A673 (cell line): ENCODE measurements around the gene CCDC12. TPM values are rescaled to one million over a fixed set of nuclear protein-coding genes. Genes with fewer than 3 reads are reported as not detected.

ENCODE experiments used
- BruUV-seq: library from RNA; stranded (reverse); fragments of 400-500 nt; replicated peaks from 2 replicates; lab custom pipeline; 2021; lab: Mats Ljungman, UMichigan
- CTCF ChIA-PET: fragments of 300-600 bp; sonication (Branson Sonifier 250); formaldehyde crosslinking; loops from one replicate; lab custom pipeline; 2022; ENCODE audit warnings: antibody characterized with exemption; lab: Charles Lee
- POLR2A ChIA-PET: fragments of 300-600 bp; sonication (Branson Sonifier 250); formaldehyde crosslinking; loops from one replicate; lab custom pipeline; 2022; ENCODE audit warnings: antibody characterized with exemption; ENCODE audit not compliant: low non-redundant PET; lab: Charles Lee
- DNase-seq: peaks from one replicate; pipeline ENCODE4 v3.0.0-alpha.2; 2015; ENCODE audit warnings: low spot score
- H3K27ac ChIP-seq: fragments of 200-600 bp; sonication (generic); 2 replicates; pipeline ENCODE4 v1.5.1; 2016; ENCODE audit warnings: mixed run types, low read depth, mild to moderate bottlenecking, mixed read lengths, antibody characterized with exemption, low read length; ENCODE audit not compliant: poor library complexity, severe bottlenecking
- H3K27me3 ChIP-seq: fragments of 200-600 bp; sonication (generic); replicated peaks from 2 replicates; pipeline ENCODE4 v1.6.1; 2017; ENCODE audit warnings: mixed run types, low read depth, mild to moderate bottlenecking, mixed read lengths, antibody characterized with exemption, low read length; ENCODE audit not compliant: insufficient read depth, poor library complexity
- H3K36me3 ChIP-seq: fragments of 200-600 bp; sonication (generic); 2 replicates; pipeline ENCODE4 v1.6.1; 2016; ENCODE audit warnings: mixed run types, mild to moderate bottlenecking, mixed read lengths, antibody characterized with exemption, low read length; ENCODE audit not compliant: insufficient read depth, poor library complexity, severe bottlenecking
- H3K4me1 ChIP-seq: fragments of 200-600 bp; sonication (generic); 2 replicates; pipeline ENCODE4 v1.6.1; 2017; ENCODE audit warnings: mixed run types, mild to moderate bottlenecking, mixed read lengths, antibody characterized with exemption, low read length; ENCODE audit not compliant: insufficient read depth, poor library complexity, severe bottlenecking
- H3K4me3 ChIP-seq: fragments of 200-600 bp; sonication (generic); 2 replicates; pipeline ENCODE4 v1.5.1; 2016; ENCODE audit warnings: low read depth, mixed run types, mild to moderate bottlenecking, mixed read lengths, low read length; ENCODE audit not compliant: poor library complexity, severe bottlenecking
- H3K9me3 ChIP-seq: fragments of 200-600 bp; sonication (generic); 2 replicates; pipeline ENCODE4 v1.6.1; 2016; ENCODE audit warnings: mixed run types, low read depth, mild to moderate bottlenecking, mixed read lengths, antibody characterized with exemption, low read length; ENCODE audit not compliant: poor library complexity, severe bottlenecking
- CTCF ChIP-seq: fragments of 300-800, 200-600 bp; sonication (generic); conservative IDR thresholded peaks from 2 replicates; pipeline ENCODE4 v1.5.1; 2017; ENCODE audit warnings: low read depth, mild to moderate bottlenecking, antibody characterized with exemption, low read length, moderate library complexity, mixed read lengths
- EZH2 ChIP-seq: fragments of 200-600 bp; sonication (generic); IDR thresholded peaks from 2 replicates; pipeline ENCODE4 v1.6.1; 2017; ENCODE audit warnings: borderline replicate concordance, low read depth, mild to moderate bottlenecking, mixed read lengths, antibody characterized with exemption, low read length; ENCODE audit not compliant: poor library complexity, severe bottlenecking
- intact Hi-C: fragments of 100-400 bp; cut with micrococcal nuclease; formaldehyde crosslinking; loops from one replicate; pipeline ENCODE4 v1.10.0; 2022; ENCODE audit not compliant: unreplicated experiment
- total RNA-seq: library from RNA; stranded (reverse); gene quantifications from 2 replicates; pipeline ENCODE4 v1.2.3, GENCODE V29; 2021

Gene CCDC12
- total RNA-seq, 1 experiment from 2014 or later = 28.2 TPM

- no peak overlapping the region for H3K4me3 ChIP-seq
- POLR2A ChIA-PET = no interaction called here
- peaks cover 3% of the 10 kb centered on the region for H3K36me3 ChIP-seq
- intact Hi-C loops = no loop called here
- BruUV-seq = no TSS peak
- TF ChIP-seq EZH2 (no peak), CTCF (no peak)
- no peaks in the 10 kb centered on the region for H3K9me3 ChIP-seq
- DNase-seq = no peak
- CTCF ChIA-PET = no interaction called here
- H3K4me1 ChIP-seq = peaks cover 5% of the 10 kb centered on the region
- no peak overlapping the region for H3K27ac ChIP-seq
- no peaks in the 10 kb centered on the region for H3K27me3 ChIP-seq
Observed at GRCh38 chr3:46930166-46930944, 46.2 kb downstream of the CCDC12 start.

DNA sequence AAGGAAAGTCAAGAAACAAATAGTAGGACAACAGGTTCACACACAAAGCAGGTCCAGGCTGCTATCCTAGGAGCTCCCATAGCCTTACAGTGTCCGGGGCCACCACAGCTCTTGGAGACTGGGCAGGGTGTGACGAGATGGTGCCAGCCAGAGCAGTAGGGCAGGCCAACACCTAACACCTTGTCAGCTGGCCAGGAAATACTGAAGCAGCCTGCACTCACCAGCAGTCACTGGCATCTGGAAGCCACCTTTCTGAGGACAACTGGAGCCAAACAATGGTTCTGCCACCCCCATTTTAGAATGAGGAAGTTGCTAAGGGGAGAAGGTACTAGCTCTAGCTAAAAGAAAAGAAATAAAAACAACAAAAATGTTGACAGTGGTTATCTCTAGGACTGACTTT, 47.2 kb downstream of the CCDC12 start:
- no peaks in the 10 kb centered on the region for H3K9me3 ChIP-seq
- TF ChIP-seq CTCF (no peak), EZH2 (no peak)
- H3K27me3 ChIP-seq = no peaks in the 10 kb centered on the region
- peaks cover 3% of the 10 kb centered on the region for H3K36me3 ChIP-seq
- no peak overlapping the region for H3K4me3 ChIP-seq
- no TSS peak for BruUV-seq
- no peak overlapping the region for H3K27ac ChIP-seq
- intact Hi-C loops = loop anchor here (10.0 kb wide), 1 partner anchor 65 kb away; no protein-coding TSS in a partner anchor
- CTCF ChIA-PET = interaction anchor here (0.7 kb wide), 1 partner anchor 8 kb away, joined by 9 read pairs; no protein-coding TSS in a partner anchor
- H3K4me1 ChIP-seq = no peaks in the 10 kb centered on the region
- POLR2A ChIA-PET = no interaction called here
- no peak for DNase-seq

DNA sequence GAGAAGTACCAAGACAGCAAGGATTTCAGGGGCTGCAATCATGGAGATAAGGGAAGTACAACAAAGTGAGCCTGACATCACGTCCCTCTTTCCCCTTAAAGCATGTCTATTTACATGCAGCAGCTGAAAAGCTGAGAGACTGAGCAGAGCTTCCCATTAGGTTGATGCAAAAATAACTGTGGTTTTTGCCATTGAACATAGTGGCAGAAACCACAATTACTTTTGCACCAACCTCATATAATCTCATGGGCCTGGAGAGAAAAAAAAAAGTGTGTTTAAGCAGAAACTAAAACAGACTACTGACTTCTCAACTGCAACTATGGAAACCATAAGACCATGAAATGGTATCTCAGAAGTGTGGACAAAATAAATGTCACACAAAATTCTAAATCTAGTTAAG, 48.3 kb downstream of the CCDC12 start:
- peaks cover 4% of the 10 kb centered on the region for H3K36me3 ChIP-seq
- no peaks in the 10 kb centered on the region for H3K27me3 ChIP-seq
- no peaks in the 10 kb centered on the region for H3K9me3 ChIP-seq
- POLR2A ChIA-PET = no interaction called here
- TF ChIP-seq EZH2 = no peak
- TF ChIP-seq CTCF = no peak
- no peak overlapping the region for H3K4me3 ChIP-seq
- intact Hi-C loops = loop anchor here (10.0 kb wide), 1 partner anchor 67 kb away; no protein-coding TSS in a partner anchor
- no TSS peak for BruUV-seq
- DNase-seq = no peak
- CTCF ChIA-PET = no interaction called here
- H3K4me1 ChIP-seq = no peaks in the 10 kb centered on the region
- no peak overlapping the region for H3K27ac ChIP-seq
